ENCODE data around the gene STX8. TPM values are rescaled to one million over a fixed set of nuclear protein-coding genes. Genes with fewer than 3 reads are reported as not detected.

Gene STX8
- total and polyA plus RNA-seq, 2 donors: 60.5 to 75.8 TPM

DNA sequence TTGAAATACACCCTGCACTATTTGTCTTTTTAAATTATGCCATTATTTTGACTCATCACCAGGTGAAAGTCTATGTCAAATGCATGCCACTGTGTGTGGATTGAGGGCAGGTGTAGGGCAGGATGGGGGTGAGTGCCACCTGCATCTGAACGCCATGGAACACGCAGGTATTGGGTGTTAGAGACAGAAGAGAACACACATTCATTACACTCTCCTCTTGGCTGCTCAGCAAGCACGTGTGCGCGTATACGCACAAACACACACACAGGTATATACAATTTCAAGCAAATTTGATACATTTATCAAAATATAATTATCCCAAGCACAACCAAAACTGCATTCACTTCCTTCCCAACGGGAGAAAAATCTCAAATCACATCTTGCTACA is 285.4 kb downstream of the STX8 start:
- 76% methylated on average over 7 of the region's 7 CpGs for WGBS
- Histone ChIP-seq H3K4me3 (ENCODE audit: low read length in 2 of 2) (no peak overlapping the region), H3K36me3 (ENCODE audit: control insufficient read depth in 2 of 2, insufficient read depth in 2 of 2, low read length in 1 of 2) (no peaks in the 10 kb centered on the region), H3K9me3 (ENCODE audit: control insufficient read depth in 2 of 2, insufficient read depth in 1 of 2, low read length in 1 of 2) (no peaks in the 10 kb centered on the region), H3K27me3 (ENCODE audit: control insufficient read depth in 2 of 2, insufficient read depth in 1 of 2, low read length in 1 of 2) (no peaks in the 10 kb centered on the region), H3K4me1 (ENCODE audit: control insufficient read depth in 2 of 2, insufficient read depth in 2 of 2, low read length in 2 of 2) (peaks cover 2 to 21% of the 10 kb centered on the region in 2 donors), H3K27ac (ENCODE audit: low read depth in 1 of 2, low read length in 1 of 2) (peak overlapping the region in 1 of 2 donors; percentile 63)
- DNase-seq (ENCODE audit: low read depth in 6 of 9, low spot score in 9 of 9): no peak

DNA sequence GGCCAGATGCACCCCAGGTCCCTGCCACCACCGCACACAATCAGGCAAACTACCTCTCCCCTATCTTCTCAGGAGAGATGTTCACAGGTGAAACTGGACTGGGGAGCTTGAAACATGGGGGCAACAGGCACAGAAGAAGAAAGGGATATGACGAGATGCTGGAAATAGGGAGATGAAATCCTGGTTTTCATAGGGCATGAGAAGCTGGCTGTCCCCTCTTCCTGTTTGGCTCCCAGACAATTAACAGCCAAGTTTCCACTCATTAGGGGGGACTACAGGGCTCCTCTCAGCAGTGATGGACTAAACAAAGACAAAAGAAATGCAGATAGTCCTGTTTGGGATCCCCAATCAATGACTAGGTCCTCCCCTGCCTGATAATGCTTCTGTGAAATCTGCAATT is 288.3 kb downstream of the STX8 start:
- H3K4me1 ChIP-seq (ENCODE audit: control insufficient read depth in 2 of 2, insufficient read depth in 2 of 2, low read length in 2 of 2): peaks cover 2 to 16% of the 10 kb centered on the region in 2 donors
- no peak overlapping the region for H3K4me3 ChIP-seq (ENCODE audit: low read length in 2 of 2)
- H3K9me3 ChIP-seq (ENCODE audit: control insufficient read depth in 2 of 2, insufficient read depth in 1 of 2, low read length in 1 of 2): no peaks in the 10 kb centered on the region
- no peak for DNase-seq (ENCODE audit: low read depth in 6 of 9, low spot score in 9 of 9)
- H3K27me3 ChIP-seq (ENCODE audit: control insufficient read depth in 2 of 2, insufficient read depth in 1 of 2, low read length in 1 of 2): no peaks in the 10 kb centered on the region
- H3K36me3 ChIP-seq (ENCODE audit: control insufficient read depth in 2 of 2, insufficient read depth in 2 of 2, low read length in 1 of 2): no peaks in the 10 kb centered on the region
- no peak overlapping the region for H3K27ac ChIP-seq (ENCODE audit: low read depth in 1 of 2, low read length in 1 of 2)
- 98% methylated on average over 2 of the region's 2 CpGs for WGBS

DNA sequence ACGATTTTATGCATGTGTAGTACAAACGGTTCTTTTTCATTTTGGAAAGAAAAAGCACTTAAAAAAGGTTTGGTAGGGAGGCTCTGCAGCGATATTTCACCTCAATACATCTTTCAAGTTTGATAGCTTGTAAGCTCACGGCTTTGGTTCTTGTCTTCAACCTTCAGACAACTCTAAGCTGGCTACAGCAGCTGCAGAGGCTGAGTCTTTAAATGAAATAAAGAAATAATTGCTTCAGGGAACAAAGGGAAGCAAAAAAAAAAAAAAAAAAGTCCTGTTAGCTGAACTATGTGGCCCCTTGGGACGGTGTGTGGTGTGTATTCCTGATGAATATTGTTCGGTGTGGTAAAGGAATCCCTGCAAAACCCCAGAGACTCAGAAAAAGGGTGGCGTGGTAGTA is 289.2 kb downstream of the STX8 start:
- Histone ChIP-seq H3K36me3 (ENCODE audit: control insufficient read depth in 2 of 2, insufficient read depth in 2 of 2, low read length in 1 of 2) (no peaks in the 10 kb centered on the region), H3K4me1 (ENCODE audit: control insufficient read depth in 2 of 2, insufficient read depth in 2 of 2, low read length in 2 of 2) (peaks cover 2 to 10% of the 10 kb centered on the region in 2 donors), H3K27ac (ENCODE audit: low read depth in 1 of 2, low read length in 1 of 2) (no peak overlapping the region), H3K27me3 (ENCODE audit: control insufficient read depth in 2 of 2, insufficient read depth in 1 of 2, low read length in 1 of 2) (no peaks in the 10 kb centered on the region), H3K9me3 (ENCODE audit: control insufficient read depth in 2 of 2, insufficient read depth in 1 of 2, low read length in 1 of 2) (no peaks in the 10 kb centered on the region), H3K4me3 (ENCODE audit: low read length in 2 of 2) (no peak overlapping the region)
- WGBS: 90% methylated on average over 7 of the region's 7 CpGs
- no peak for DNase-seq (ENCODE audit: low read depth in 6 of 9, low spot score in 9 of 9)

DNA sequence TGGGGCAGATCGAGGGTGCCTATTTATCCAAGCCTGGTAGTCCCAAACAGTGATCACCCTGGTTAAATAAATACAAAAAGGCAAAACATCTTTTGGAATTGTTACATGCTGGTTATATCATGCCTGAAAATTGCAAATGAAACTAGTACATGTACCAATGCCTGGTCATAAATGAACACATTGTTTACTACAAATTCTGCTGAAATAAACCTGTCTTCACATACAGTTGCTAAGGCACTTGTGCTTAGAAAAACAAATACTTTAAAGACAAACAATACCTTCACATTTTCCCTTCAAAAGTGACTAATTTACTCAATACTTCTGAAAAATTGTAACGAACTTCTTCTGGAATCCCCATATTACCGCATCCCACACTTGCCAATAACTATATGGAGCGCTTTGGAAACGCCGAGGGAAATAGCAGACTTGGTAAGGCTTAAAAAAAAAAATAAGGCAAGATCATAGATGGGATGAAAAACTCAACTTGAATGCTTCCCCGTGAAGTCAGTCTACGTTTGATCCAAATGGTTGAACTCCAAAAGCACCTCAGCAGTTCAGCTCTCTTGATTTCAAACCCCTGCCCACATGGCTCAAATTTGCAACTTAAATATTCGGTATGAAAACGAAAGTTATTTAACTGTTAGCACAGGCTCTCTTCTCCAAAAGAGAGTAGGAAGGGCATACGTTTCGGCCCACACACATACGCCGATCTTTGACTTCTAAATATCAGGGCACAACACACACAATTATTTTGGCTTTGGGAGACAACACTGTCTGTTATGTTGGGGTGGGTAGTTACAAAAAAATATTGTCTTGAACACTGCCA is 289.8 kb downstream of the STX8 start:
- Histone ChIP-seq H3K27me3 (ENCODE audit: control insufficient read depth in 2 of 2, insufficient read depth in 1 of 2, low read length in 1 of 2) (no peaks in the 10 kb centered on the region), H3K9me3 (ENCODE audit: control insufficient read depth in 2 of 2, insufficient read depth in 1 of 2, low read length in 1 of 2) (no peaks in the 10 kb centered on the region), H3K27ac (ENCODE audit: low read depth in 1 of 2, low read length in 1 of 2) (no peak overlapping the region), H3K4me3 (ENCODE audit: low read length in 2 of 2) (no peak overlapping the region), H3K4me1 (ENCODE audit: control insufficient read depth in 2 of 2, insufficient read depth in 2 of 2, low read length in 2 of 2) (peaks cover 2 to 10% of the 10 kb centered on the region in 2 donors), H3K36me3 (ENCODE audit: control insufficient read depth in 2 of 2, insufficient read depth in 2 of 2, low read length in 1 of 2) (no peaks in the 10 kb centered on the region)
- DNase-seq (ENCODE audit: low read depth in 6 of 9, low spot score in 9 of 9): no peak
- WGBS: 93% methylated on average over 14 of the region's 14 CpGs

DNA sequence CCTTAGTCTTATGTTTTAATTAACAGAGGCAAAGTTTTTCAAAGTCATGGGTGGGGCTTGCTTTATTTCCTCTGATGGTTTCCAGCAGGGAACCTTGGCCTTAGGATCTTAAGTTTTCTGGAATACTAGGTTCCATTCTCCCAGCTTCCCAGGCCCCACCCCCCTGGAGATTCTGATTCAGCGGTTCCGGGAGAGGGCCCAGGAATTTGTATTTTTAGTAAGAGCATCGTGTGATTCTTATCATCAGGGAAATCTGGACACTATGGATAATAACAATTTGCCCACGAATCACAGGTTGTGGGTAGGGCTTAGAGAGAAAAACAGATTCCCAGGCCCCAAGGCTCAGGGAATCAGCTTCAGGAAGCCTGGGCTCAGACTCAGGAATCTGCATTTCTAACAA is 290.7 kb downstream of the STX8 start:
- Histone ChIP-seq H3K36me3 (ENCODE audit: control insufficient read depth in 2 of 2, insufficient read depth in 2 of 2, low read length in 1 of 2) (no peaks in the 10 kb centered on the region), H3K27ac (ENCODE audit: low read depth in 1 of 2, low read length in 1 of 2) (no peak overlapping the region), H3K9me3 (ENCODE audit: control insufficient read depth in 2 of 2, insufficient read depth in 1 of 2, low read length in 1 of 2) (no peaks in the 10 kb centered on the region), H3K4me1 (ENCODE audit: control insufficient read depth in 2 of 2, insufficient read depth in 2 of 2, low read length in 2 of 2) (peaks cover 0 to under 1% of the 10 kb centered on the region in 2 donors), H3K4me3 (ENCODE audit: low read length in 2 of 2) (no peak overlapping the region), H3K27me3 (ENCODE audit: control insufficient read depth in 2 of 2, insufficient read depth in 1 of 2, low read length in 1 of 2) (no peaks in the 10 kb centered on the region)
- DNase-seq (ENCODE audit: low read depth in 6 of 9, low spot score in 9 of 9): no peak
- WGBS: 93% methylated on average over 4 of the region's 4 CpGs

DNA sequence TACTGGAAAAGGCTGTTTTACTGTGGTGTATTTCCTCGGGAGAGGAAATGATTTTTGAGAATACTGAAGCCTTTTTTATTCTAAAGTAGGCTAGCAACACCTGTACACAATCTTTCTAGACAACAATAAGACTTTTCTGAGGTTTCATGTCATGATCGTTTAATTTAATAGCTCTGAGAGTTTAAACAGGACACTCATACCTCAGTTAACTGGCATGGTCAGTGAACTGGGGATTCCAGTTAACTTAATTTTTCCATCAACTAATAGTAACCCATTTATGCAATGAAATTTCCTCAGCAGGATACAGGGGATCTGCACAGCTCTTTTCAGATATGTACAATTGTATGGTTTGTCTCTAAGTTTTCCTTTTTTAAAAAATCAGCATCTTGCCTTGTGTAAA is 291.7 kb downstream of the STX8 start:
- H3K4me1 ChIP-seq (ENCODE audit: control insufficient read depth in 2 of 2, insufficient read depth in 2 of 2, low read length in 2 of 2): no peaks in the 10 kb centered on the region
- H3K36me3 ChIP-seq (ENCODE audit: control insufficient read depth in 2 of 2, insufficient read depth in 2 of 2, low read length in 1 of 2): no peaks in the 10 kb centered on the region
- WGBS: 95% methylated on average over 2 of the region's 2 CpGs

DNA sequence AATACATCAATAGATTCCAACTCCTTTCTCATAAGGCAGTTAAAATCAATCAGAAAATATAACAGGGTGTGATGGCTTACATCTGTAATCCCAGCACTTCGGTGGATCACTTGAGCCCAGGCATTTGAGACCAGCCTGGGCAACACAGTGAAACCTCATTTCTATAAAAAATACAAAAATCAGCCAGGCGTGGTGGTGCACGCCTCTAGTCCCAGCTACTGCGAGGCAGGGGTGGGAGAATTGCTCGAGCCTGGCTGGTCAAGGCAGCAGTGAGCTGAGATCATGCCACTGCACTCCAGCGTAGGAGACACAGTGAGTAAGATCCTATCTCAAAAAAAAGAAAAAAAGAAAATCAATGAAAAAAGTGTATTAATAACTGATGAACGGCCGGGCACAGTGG is 295.7 kb downstream of the STX8 start:
- Histone ChIP-seq H3K4me1 (ENCODE audit: control insufficient read depth in 2 of 2, insufficient read depth in 2 of 2, low read length in 2 of 2) (no peaks in the 10 kb centered on the region), H3K27me3 (ENCODE audit: control insufficient read depth in 2 of 2, insufficient read depth in 1 of 2, low read length in 1 of 2) (no peaks in the 10 kb centered on the region), H3K27ac (ENCODE audit: low read depth in 1 of 2, low read length in 1 of 2) (no peak overlapping the region), H3K36me3 (ENCODE audit: control insufficient read depth in 2 of 2, insufficient read depth in 2 of 2, low read length in 1 of 2) (no peaks in the 10 kb centered on the region), H3K4me3 (ENCODE audit: low read length in 2 of 2) (no peak overlapping the region), H3K9me3 (ENCODE audit: control insufficient read depth in 2 of 2, insufficient read depth in 1 of 2, low read length in 1 of 2) (no peaks in the 10 kb centered on the region)
- no peak for DNase-seq (ENCODE audit: low read depth in 6 of 9, low spot score in 9 of 9)
- WGBS: 97% methylated on average over 8 of the region's 8 CpGs

More for the DNA sequence above, 291.7 kb downstream of the STX8 start:
- Histone ChIP-seq H3K4me3 (ENCODE audit: low read length in 2 of 2) (no peak overlapping the region), H3K27me3 (ENCODE audit: control insufficient read depth in 2 of 2, insufficient read depth in 1 of 2, low read length in 1 of 2) (no peaks in the 10 kb centered on the region), H3K27ac (ENCODE audit: low read depth in 1 of 2, low read length in 1 of 2) (no peak overlapping the region), H3K9me3 (ENCODE audit: control insufficient read depth in 2 of 2, insufficient read depth in 1 of 2, low read length in 1 of 2) (no peaks in the 10 kb centered on the region)
- DNase-seq (ENCODE audit: low read depth in 6 of 9, low spot score in 9 of 9): no peak

DNA sequence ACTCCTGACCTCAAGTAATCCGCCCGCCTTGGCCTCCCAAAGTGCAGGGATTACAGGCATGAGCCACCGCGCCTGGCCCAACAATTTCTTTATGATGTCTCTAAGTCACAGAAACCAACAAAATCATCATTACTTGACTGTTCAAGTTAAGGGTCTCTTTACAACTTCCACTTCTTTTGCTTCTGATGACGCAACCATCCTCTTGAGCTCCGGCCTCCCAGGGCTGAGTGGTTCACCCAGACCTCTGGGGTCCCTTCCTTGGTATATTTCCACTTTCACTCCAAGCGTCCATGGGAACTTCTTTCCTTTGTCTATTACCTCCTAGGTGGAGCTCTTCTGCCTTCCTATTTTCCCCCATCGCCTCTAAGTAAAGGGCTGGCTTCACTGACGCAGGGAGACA is 300.6 kb downstream of the STX8 start:
- 98% methylated on average over 9 of the region's 9 CpGs for WGBS
- no peak for DNase-seq (ENCODE audit: low read depth in 6 of 9, low spot score in 9 of 9)
- no peak overlapping the region for H3K4me3 ChIP-seq (ENCODE audit: low read length in 2 of 2)
- H3K9me3 ChIP-seq (ENCODE audit: control insufficient read depth in 2 of 2, insufficient read depth in 1 of 2, low read length in 1 of 2): no peaks in the 10 kb centered on the region
- peaks cover 3 to 15% of the 10 kb centered on the region in 2 donors for H3K4me1 ChIP-seq (ENCODE audit: control insufficient read depth in 2 of 2, insufficient read depth in 2 of 2, low read length in 2 of 2)
- no peak overlapping the region for H3K27ac ChIP-seq (ENCODE audit: low read depth in 1 of 2, low read length in 1 of 2)
- no peaks in the 10 kb centered on the region for H3K36me3 ChIP-seq (ENCODE audit: control insufficient read depth in 2 of 2, insufficient read depth in 2 of 2, low read length in 1 of 2)
- H3K27me3 ChIP-seq (ENCODE audit: control insufficient read depth in 2 of 2, insufficient read depth in 1 of 2, low read length in 1 of 2): no peaks in the 10 kb centered on the region

DNA sequence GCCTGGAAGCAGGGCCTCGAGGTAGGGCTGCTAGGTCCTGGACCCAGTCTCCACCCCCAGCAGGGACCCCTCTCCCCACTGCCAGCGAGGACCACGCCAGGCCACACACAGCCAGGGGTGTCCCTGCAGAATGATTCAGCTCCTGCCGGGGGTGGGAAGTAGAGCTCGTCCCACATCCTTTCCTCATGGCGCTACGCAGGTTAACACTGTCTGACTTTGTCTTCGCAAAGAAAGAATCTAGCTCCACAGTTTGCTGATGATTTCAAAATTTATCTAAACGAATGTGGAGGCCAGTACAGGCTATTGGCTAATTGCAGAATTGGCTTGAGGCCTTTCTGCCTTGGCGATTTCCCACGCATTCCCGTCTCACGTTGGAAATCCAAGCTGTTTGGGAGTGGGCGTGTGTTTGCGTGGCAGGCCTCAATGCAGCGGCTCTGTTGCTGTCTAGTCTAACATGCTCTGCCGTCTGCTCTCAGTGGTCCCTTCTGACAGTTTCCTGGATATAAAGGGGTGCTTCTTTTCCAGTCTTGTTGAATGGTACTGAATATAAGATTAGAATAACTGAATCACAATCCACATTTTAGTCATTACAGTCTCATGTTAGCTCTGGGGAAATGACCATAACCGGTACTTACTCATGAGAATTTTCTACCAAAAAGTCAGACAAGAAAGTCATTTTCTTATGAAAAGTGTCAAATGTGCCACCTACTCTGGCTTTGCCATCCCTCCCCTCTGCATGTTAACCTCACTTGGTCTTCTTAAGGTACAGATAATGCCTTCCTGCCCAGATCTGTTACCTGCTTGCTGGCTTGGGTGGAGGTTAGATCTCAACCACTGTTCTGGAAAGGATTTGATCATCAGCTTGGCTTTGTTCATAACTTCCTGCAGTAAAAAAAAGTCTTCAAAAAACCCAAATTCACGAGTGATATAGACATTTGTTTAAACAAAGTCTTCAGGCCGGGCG is 301.9 kb downstream of the STX8 start:
- H3K4me3 ChIP-seq (ENCODE audit: low read length in 2 of 2): no peak overlapping the region
- DNase-seq (ENCODE audit: low read depth in 6 of 9, low spot score in 9 of 9): peak in 1 of 9 donors; percentile 59
- no peaks in the 10 kb centered on the region for H3K9me3 ChIP-seq (ENCODE audit: control insufficient read depth in 2 of 2, insufficient read depth in 1 of 2, low read length in 1 of 2)
- H3K4me1 ChIP-seq (ENCODE audit: control insufficient read depth in 2 of 2, insufficient read depth in 2 of 2, low read length in 2 of 2): peaks cover 3 to 15% of the 10 kb centered on the region in 2 donors
- H3K27ac ChIP-seq (ENCODE audit: low read depth in 1 of 2, low read length in 1 of 2): peak overlapping the region; percentile 32 to 60
- no peaks in the 10 kb centered on the region for H3K36me3 ChIP-seq (ENCODE audit: control insufficient read depth in 2 of 2, insufficient read depth in 2 of 2, low read length in 1 of 2)
- 85% methylated on average over 21 of the region's 21 CpGs for WGBS
- H3K27me3 ChIP-seq (ENCODE audit: control insufficient read depth in 2 of 2, insufficient read depth in 1 of 2, low read length in 1 of 2): no peaks in the 10 kb centered on the region

Measured in thymus (tissue), 11 donors.